ENCODE results near the gene TPSB2.
"Not testable (repeated sequence)": the region's sequence is repeated elsewhere in the genome, so short reads cannot be mapped to it uniquely, and the experiment has no call there.

Gene TPSB2

GRCh38 chr16:1230084-1230470, at the start of gene TPSB2:
TPSB2 (minus strand) TSS chr16:1230184; CDS start chr16:1229951, 233 bp downstream.
- DNase-seq (ENCODE audit: low read depth in 3 of 3): not testable (repeated sequence)

DNA sequence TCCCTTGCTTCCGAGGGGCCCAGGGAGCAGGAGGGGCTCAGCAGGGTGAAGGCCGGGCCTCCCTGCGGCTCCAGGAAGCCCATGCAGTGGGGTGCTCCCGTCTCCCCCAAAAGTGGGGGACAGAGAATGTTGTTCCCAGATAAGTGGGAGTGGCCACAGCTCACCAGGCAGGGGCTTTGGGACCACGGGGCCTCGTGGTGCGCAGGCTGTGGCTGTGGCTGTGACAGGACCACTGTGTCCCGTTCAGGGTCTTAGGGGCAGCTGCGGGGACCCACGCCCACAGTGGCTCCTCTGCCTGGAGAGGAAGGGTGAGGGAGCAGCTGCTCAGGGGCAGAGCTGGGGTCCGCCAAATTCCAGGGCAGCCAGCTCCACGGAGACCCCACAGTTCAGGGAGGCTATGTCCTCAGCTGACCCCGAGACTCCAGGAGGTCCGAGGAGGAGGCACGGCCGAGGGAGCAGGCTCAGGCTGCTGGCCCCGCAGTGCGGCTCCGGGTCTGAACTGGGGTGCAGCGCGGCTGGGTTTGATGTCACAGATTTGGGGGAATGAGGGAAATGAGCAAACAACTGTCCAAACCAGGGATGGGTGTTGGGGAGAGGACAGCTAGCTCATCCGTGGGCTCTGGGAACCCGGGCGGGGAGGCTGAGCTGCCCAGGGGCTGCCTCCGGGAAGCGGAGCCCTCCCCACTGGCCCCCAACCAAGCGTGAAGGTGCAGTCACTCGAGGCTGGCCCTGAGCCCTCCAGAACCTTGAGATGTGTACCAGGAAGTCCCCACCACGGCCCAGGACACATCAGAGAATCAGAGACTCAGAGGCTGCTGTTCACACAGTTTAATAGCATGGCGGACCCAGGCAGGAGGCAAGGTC, 49.3 kb upstream of the TPSB2 start:
- DNase-seq (ENCODE audit: low read depth in 3 of 3): no peak

DNA sequence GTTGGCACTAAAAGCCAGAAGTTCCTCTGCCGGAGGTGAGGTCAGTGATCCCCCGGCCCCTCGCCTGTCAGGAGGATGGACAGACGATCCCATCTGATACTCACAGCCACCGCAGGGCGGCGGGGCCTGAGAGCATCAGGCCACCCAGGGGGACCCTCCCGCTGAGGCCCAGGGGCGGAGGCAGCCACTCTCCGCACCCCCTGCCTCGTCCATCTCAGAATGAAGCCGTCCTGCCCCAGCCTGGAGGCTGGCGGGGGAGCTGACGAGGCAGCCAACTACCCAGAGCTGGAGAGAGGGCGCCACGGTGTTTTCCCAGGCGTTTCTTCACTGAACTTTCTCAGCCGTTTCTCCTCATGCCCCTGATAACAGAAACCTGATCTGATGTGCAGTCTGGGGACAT, 48.5 kb upstream of the TPSB2 start:
- no peak for DNase-seq (ENCODE audit: low read depth in 3 of 3)

DNA sequence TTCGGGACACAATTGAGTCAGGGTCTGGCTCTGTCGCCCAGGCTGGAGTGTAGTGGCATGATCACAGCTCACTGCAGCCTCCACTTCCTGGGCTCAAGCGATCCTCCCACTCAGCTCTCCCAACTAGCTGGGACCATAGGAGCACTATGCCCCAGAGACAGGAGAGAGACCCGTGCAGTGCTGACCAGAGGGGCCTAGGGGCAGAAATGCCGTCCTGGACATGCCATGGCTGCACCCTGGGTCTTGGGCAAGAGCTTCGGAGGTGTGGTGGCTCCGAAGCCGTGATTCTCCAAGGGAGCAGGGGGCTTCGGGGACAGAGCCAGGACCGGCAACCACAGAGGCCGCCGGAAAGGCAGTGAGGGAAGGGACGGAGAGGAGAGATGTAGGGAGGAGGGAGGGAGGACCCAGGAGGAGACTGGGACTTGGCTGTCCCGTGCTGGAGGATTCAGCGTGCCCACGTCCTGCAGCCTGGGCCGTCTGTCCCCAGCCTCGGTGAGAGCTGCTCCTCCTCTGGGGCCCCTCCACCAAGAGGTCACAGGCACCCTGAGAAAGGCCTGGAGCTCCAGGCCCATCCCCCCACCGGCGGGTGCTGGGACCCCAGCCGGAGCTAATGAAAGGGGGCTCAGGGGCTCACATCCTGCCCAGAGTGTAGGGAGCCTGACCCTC, 47.8 kb upstream of the TPSB2 start:
- DNase-seq (ENCODE audit: low read depth in 3 of 3): no peak

- DNase-seq (ENCODE audit: low read depth in 3 of 3): no peak
These were observed 47.2 kb upstream of the TPSB2 start for GRCh38 chr16:1277151-1277598.

GRCh38 chr16:1276580-1276878, 46.5 kb upstream of the TPSB2 start:
- no peak for DNase-seq (ENCODE audit: low read depth in 3 of 3)

GRCh38 chr16:1275791-1276579, 46.0 kb upstream of the TPSB2 start:
- no peak for DNase-seq (ENCODE audit: low read depth in 3 of 3)

- no peak for DNase-seq (ENCODE audit: low read depth in 3 of 3)
These were observed 44.8 kb upstream of the TPSB2 start for GRCh38 chr16:1274767-1275166.

DNA sequence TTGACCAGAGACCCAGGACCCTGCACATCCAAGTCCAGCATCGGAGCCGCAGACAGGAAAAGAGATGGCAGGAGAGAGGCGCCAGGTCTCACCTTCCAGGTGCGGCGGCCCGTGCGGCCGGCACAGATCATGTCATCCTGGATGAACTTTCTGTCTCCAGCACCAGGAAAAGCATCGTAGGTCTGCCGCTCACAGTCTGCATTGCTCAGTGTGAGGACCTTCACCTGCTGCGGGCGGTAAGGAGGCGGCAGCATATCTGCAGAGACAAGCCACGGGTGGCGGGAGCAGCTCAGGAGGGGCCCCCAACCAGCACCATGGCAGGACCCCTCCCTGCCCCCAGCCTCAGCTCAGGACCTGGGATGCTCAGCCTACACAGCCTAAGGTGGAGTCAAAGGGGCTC, 43.8 kb upstream of the TPSB2 start:
- DNase-seq (ENCODE audit: low read depth in 3 of 3): no peak

DNA sequence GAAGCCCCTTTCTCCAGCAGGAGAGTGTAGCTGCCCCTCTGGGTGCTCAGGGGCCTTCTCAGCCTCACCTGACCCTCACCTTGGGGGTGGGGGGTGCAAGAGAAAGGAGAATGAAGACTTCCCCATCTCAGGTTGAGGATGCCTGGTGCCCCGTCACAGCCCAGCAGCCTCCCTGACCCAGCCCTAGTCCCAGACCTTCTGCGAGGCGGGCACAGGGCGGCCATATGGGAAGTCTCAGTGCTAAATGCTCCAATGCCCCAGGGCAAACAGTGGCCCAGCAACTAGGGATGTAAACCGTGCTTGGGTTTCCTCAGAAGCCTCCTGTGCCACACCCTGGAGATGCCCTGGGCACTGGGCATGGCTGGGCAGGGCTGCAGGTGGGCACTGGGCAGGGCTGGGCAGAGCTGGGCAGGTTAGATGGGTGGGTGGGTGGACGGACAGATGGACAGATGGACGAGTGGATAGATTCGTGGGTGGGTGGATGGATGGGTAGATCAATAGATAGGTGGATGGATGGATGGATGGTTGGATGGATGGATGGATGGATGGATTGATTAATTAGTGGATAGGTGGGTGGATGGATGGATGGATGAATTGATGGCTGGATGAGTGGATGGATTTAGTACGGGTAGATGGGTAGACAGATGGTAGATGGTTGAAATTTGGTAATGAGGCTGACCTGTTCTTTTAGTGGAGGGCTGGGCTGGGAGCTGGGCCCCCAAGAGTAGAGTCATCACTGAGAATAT, 42.6 kb upstream of the TPSB2 start:
- no peak for DNase-seq (ENCODE audit: low read depth in 3 of 3)

- not testable (repeated sequence) for DNase-seq (ENCODE audit: low read depth in 3 of 3)
These were observed 41.9 kb upstream of the TPSB2 start for GRCh38 chr16:1271724-1272413.

DNA sequence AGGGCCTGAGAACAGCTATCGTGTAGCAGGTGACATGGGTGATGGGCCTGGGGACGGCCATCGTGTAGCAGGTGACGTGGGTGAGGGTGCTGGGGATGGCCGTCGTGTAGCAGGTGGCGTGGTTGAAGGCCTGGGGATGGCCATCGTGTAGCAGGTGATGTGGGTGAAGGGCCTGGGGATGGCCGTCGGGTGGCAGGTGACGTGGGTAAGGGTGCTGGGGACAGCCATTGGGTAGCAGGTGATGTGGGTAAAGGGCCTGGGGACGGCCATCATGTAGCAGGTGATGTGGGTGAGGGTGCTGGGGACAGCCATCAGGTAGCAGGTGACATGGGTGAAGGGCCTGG, 41.4 kb upstream of the TPSB2 start:
- no peak for DNase-seq (ENCODE audit: low read depth in 3 of 3)

DNA sequence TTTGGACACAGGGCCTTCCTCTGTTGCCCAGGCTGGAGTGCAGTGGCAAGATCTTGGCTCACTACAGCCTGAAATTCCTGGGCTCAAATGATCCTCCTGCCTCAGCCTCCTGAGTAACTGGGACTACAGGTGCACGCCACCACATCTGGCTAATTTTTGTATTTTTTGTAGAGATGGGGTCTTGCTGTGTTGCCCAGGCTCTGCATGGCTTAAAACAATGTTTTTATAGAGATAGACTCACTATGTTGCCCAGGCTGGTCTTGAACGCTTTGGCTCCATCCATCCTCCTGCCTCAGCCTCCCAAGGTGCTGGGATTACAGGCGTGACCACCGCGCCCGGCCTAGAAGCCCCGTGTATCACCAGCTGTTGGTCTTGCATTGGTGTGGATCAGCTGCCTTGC, 39.4 kb upstream of the TPSB2 start:
- DNase-seq (ENCODE audit: low read depth in 3 of 3): not testable (repeated sequence)

DNA sequence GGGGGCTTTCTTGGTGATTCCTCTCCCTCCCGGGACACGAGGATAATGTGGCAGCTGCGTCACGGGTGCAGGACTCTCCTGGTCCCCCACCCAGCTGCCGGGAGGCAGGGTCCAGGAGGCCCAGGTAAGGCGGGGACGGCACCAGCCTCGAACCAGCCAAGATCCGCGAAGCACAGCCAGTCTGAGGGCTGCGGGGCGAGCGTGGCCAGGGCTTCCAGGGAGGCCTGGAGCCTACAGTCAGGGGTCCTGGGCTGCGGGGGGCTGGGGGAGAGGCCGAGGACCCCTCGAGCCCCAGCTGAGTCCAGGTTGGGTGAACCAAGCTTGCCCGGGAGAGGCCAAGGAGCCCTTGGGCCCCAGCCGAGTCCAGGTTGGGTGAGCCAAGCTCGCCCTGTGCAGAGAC, 35.8 kb upstream of the TPSB2 start:
- DNase-seq (ENCODE audit: low read depth in 3 of 3): no peak

- DNase-seq (ENCODE audit: low read depth in 3 of 3): no peak
These were observed 35.2 kb upstream of the TPSB2 start for GRCh38 chr16:1265090-1265630.

GRCh38 chr16:1264345-1265089, 34.5 kb upstream of the TPSB2 start:
- no peak for DNase-seq (ENCODE audit: low read depth in 3 of 3)

GRCh38 chr16:1263591-1264344, 33.8 kb upstream of the TPSB2 start:
- no peak for DNase-seq (ENCODE audit: low read depth in 3 of 3)

DNA sequence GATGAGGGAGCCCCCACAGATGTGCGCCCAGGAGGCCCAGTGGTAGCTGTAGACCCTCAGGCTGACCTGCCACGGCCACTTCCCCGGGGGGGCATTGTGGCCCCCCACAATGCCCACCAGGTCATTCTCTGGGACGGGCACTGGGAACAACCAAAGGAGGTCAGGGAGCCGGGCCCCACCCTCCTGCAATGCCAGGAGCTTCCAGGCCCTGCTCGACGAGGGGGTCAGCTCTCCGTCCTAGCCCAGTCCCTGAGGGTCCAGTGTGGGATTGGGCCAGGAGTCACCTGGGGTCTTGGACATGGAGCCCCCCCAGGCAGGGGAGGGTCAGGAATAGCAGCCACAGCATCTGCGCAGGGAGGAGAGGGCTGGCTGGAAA, 32.9 kb upstream of the TPSB2 start:
- DNase-seq (ENCODE audit: low read depth in 3 of 3): no peak

- no peak for DNase-seq (ENCODE audit: low read depth in 3 of 3)
These were observed 32.3 kb upstream of the TPSB2 start for GRCh38 chr16:1262210-1262845.
